HAP-1 (cell line): ENCODE data around the gene RPS6KA1.

Experiments
- DNase-seq, 2 experiments: peaks; one replicate each; pipeline ENCODE4 v3.0.0-alpha.2; 2016 to 2020; ENCODE audit warnings: low spot score in 2 of 2
- H3K27me3 ChIP-seq: fragments of 250-450 bp; sonication (Bioruptor Pico); 2 replicates; pipeline ENCODE4 v1.5.1; 2020; ENCODE audit warnings: low read depth, mild to moderate bottlenecking, moderate library complexity
- H3K36me3 ChIP-seq: fragments of 250-450 bp; sonication (Bioruptor Pico); replicated peaks from 2 replicates; pipeline ENCODE4 v1.5.1; 2020; ENCODE audit warnings: mild to moderate bottlenecking
- H3K4me1 ChIP-seq: fragments of 250-450 bp; sonication (Bioruptor Pico); 2 replicates; pipeline ENCODE4 v1.5.1; 2020; ENCODE audit warnings: mild to moderate bottlenecking
- H3K4me3 ChIP-seq: fragments of 250-450 bp; sonication (Bioruptor Pico); 2 replicates; pipeline ENCODE4 v1.5.1; 2020; ENCODE audit warnings: mild to moderate bottlenecking, moderate library complexity
- H3K9me3 ChIP-seq: fragments of 250-450 bp; sonication (Bioruptor Pico); 2 replicates; pipeline ENCODE4 v1.5.1; 2020; ENCODE audit warnings: mild to moderate bottlenecking, moderate library complexity
- in situ Hi-C: fragments of 300-500 bp; cut with MboI; formaldehyde crosslinking; loops from 3 replicates; pipeline ENCODE4 v1.14.3; 2020; ENCODE audit warnings: low sequenced_read_pairs, inconsistent platforms, mixed read lengths

Gene RPS6KA1

DNA sequence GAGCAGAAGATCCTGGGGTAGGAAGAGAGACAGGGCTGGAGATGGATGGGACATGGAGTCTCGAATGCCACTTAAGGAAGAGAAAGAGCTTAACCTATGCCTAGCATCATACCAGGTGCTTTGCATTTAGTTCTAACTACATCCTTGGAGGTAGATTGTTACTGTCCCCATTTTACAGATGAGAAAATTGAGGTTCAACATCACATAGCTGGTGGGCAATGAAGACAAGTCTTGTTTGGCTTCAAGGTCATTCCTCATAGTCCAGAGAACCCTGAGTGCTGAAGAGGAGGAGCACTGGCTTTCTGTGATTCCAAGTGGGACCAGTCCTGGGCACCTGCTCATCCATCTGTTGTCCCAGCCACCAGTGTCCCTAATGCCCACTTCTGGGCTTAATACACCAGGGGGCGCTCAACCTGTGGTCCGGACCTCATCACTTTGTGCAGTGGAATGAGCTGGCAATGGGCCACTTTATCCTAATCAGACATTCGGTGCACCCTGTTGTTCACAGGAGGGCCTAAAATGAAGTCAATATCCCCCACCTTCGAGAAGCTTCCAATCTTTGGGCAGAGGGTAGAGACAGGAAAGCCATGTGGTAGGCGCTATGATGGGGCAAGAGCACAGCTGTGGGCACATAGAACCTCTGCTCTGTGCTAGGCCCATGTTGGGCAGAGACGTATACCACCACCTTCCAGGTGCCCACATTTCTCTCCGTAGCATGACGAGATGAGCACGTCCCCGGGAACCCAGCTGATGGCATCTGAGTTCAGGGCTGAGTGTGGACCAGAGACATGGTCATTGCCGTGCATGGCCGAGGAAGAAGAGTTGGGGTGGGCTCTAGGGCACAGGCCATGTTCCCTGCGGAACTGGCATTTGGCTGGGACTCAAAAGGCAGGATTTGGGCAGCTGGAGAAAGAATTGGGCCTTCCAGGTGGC is 9.2 kb downstream of the RPS6KA1 start:
- peak; percentile 39 to 78 for DNase-seq
- no peaks in the 10 kb centered on the region for H3K4me1 ChIP-seq
- H3K9me3 ChIP-seq = no peaks in the 10 kb centered on the region

DNA sequence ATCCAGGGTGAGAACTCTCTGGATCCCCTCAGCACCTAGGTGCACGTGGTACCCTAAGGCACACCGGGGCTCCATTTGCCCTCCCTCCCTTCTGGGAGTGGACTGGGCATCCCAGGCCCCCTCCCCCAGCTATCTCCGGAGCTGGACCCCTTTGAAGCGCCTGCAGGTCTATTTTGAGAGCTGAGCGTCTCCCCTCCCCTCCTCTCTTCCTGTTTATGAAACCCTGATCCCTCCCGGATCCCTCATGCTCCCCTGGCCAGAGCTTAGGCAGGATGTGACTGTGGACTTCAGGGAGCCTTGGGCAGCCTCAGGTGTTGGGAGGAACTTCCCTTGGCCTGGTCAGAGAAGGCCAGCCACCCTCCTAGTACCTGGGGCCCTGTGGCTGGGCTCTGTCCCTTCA is 10.2 kb downstream of the RPS6KA1 start:
- Histone ChIP-seq H3K27me3 (no peaks in the 10 kb centered on the region), H3K36me3 (peaks cover 8% of the 10 kb centered on the region), H3K4me1 (no peaks in the 10 kb centered on the region), H3K9me3 (no peaks in the 10 kb centered on the region), H3K4me3 (no peak overlapping the region)
- DNase-seq = no peak
- in situ Hi-C loops = no loop called here

More for the DNA sequence above, 9.2 kb downstream of the RPS6KA1 start:
- Histone ChIP-seq H3K27me3 (no peaks in the 10 kb centered on the region), H3K4me3 (no peak overlapping the region), H3K36me3 (peaks cover 8% of the 10 kb centered on the region)
- in situ Hi-C loops = no loop called here

DNA sequence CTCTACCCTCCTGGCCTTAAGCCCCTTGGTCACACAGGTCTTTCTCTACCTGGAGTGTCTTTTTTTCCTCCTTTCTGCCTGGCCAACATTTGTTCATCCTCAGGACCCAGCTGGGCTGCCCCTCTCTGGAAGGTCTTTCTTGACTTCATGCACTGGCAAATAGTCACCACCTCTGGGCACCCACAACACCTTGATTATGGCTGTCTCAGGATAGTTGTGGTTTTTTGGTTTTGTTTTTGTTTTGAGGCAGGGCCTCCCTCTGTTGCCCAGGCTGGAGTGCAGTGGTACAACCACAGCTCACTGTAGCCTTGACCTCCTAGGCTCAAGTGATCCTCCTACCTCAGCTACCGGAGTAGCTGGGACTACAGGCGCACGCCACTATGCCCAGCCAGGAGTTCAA is 10.8 kb downstream of the RPS6KA1 start:
- Histone ChIP-seq H3K9me3 (no peaks in the 10 kb centered on the region), H3K4me3 (no peak overlapping the region), H3K36me3 (peaks cover 8% of the 10 kb centered on the region), H3K4me1 (no peaks in the 10 kb centered on the region), H3K27me3 (no peaks in the 10 kb centered on the region)
- DNase-seq = no peak
- in situ Hi-C loops = no loop called here

DNA sequence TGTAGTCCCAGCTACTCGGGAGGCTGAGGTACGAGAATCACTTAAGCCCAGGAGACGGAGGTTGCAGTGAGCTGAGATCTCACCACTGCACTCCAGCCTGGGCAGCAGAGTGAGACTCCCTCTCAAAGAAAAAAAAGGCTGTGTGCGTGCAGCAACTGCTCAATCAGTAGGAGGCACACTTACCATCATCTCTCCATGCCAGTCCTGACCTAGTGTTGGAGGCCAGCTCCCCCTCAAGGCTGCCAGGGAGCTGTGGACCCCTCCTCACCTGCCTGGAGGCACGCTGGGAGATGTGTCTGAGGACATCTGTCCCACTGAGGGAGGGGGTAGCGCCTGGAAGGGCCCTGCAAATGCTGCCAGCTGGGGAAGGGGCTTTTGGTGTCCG is 11.9 kb downstream of the RPS6KA1 start:
- in situ Hi-C loops = no loop called here
- Histone ChIP-seq H3K27me3 (no peaks in the 10 kb centered on the region), H3K4me1 (no peaks in the 10 kb centered on the region), H3K4me3 (no peak overlapping the region), H3K36me3 (peaks cover 8% of the 10 kb centered on the region), H3K9me3 (no peaks in the 10 kb centered on the region)
- DNase-seq = no peak

DNA sequence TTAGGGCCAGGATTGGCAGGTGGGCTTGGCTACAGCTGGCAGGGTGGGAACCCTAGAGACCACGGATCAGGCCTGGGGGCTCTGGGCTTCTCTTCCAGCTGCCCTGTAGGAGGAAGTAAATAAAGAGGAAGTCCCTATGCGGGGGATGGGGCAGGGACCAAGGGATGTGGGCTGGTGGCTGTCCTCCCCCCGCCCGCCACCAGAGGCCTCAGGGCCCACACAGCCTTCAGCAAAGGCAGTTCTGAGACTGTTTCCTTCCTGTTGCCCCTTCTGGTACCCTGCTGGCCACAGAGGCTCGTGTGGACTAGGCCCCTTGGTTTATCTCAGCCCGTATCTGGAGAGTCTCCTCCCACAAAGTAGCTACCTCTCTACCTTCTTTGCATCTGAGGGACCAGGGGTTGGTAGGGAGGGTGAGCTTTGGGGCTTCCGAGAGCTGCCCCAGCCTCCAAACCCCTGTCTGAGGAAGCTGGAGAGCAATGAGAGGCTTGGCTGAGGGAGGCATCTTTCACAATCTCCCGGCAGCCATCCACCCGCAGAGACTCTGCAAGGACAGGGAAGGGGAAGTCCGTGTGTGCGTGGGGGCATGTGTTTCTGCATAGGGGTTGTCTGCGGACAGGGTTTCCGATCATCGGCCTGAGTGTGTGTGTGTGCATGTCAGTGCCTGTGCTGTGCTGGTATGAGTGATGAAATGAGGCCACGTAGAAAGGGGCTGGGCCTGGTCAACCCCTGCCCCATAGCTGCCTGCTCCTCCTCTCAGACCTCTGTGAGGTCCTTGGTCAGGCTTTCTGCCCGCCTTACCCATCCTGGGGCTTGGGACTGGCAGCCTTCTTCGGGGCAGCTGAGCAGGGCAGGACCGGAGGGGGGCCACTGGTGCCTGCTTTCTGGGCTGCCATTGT is 12.5 kb downstream of the RPS6KA1 start:
- DNase-seq = peak; percentile 13 to 60
- in situ Hi-C loops = no loop called here
- Histone ChIP-seq H3K4me3 (no peak overlapping the region), H3K36me3 (peaks cover 8% of the 10 kb centered on the region), H3K9me3 (no peaks in the 10 kb centered on the region), H3K27me3 (no peaks in the 10 kb centered on the region), H3K4me1 (no peaks in the 10 kb centered on the region)

DNA sequence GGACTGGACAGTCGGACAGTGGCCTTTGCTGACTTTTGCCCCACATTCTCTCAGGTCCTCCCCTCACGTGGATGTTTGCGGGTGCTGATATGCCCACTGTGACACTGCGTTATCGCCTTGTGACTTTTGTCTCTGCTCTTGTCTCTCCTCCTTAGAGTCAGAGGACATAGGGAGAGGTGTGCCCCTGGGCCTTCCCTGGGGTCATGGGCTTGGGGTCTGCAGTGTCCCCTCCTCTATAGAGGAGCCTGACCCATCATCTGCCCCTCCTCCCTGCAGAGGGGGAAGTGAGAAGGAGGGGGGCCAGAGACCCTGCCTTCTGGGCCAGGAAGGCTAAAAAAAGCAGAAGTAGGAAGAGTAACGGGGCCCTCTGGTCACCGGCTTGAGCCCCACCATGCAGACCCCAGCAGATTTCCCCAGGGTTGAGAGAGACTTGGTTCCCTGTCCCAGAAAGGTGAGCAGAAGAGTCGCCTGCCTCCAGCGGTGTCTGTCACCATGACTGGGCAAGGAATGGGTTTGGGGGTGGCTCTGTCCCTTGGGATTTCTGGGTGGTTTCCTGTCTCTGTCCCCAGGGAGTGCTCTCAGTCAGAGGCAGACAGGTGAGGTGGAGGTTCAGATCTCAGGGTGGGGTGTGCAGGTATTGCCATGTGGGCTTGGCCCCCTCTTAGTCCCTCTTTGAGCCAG is 13.3 kb downstream of the RPS6KA1 start:
- Histone ChIP-seq H3K9me3 (no peaks in the 10 kb centered on the region), H3K4me1 (no peaks in the 10 kb centered on the region), H3K27me3 (no peaks in the 10 kb centered on the region), H3K4me3 (no peak overlapping the region), H3K36me3 (peaks cover 8% of the 10 kb centered on the region; the same call in 1 of the 2 replicates)
- in situ Hi-C loops = no loop called here
- no peak for DNase-seq

GRCh38 chr1:26543462-26543861 is 13.9 kb downstream of the RPS6KA1 start:
- H3K4me3 ChIP-seq = no peak overlapping the region
- no peaks in the 10 kb centered on the region for H3K4me1 ChIP-seq
- no peaks in the 10 kb centered on the region for H3K27me3 ChIP-seq
- no peaks in the 10 kb centered on the region for H3K9me3 ChIP-seq
- in situ Hi-C loops = no loop called here
- no peak for DNase-seq
- peaks cover 4% of the 10 kb centered on the region; the same call in 1 of the 2 replicates for H3K36me3 ChIP-seq

- Histone ChIP-seq H3K27me3 (no peaks in the 10 kb centered on the region), H3K4me1 (no peaks in the 10 kb centered on the region), H3K9me3 (no peaks in the 10 kb centered on the region), H3K36me3 (0 out of 2 replicates have a peak, but pooled peaks cover under 1% of the 10 kb centered on the region), H3K4me3 (no peak overlapping the region)
- in situ Hi-C loops = no loop called here
- no peak for DNase-seq
Observed at GRCh38 chr1:26544126-26544525, 14.6 kb downstream of the RPS6KA1 start.

- no peak for DNase-seq
- Histone ChIP-seq H3K4me3 (no peak overlapping the region), H3K27me3 (no peaks in the 10 kb centered on the region), H3K36me3 (no peaks in the 10 kb centered on the region), H3K9me3 (no peaks in the 10 kb centered on the region), H3K4me1 (no peaks in the 10 kb centered on the region)
- in situ Hi-C loops = no loop called here
Observed at GRCh38 chr1:26545969-26546323, 16.4 kb downstream of the RPS6KA1 start.

GRCh38 chr1:26546375-26546774 is 16.8 kb downstream of the RPS6KA1 start:
- H3K9me3 ChIP-seq = no peaks in the 10 kb centered on the region
- no peak for DNase-seq
- H3K4me1 ChIP-seq = no peaks in the 10 kb centered on the region
- H3K27me3 ChIP-seq = no peaks in the 10 kb centered on the region
- H3K4me3 ChIP-seq = no peak overlapping the region
- no peaks in the 10 kb centered on the region for H3K36me3 ChIP-seq
- in situ Hi-C loops = no loop called here

DNA sequence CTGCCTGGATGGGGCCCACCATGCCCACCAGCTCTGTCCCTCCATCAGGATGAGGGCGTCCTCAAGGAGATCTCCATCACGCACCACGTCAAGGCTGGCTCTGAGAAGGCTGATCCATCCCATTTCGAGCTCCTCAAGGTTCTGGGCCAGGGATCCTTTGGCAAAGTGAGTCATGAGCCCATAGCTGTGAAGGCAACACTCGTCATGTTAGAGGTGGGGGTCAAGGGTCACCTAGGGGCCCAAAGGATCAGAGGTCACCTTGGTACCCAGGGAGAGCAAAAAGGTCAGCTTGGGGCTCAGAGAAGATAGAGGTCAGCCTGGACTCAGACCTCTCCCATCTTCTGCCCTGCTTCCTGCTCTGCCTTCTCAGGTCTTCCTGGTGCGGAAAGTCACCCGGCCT is 17.3 kb downstream of the RPS6KA1 start:
- Histone ChIP-seq H3K9me3 (no peaks in the 10 kb centered on the region), H3K36me3 (no peaks in the 10 kb centered on the region), H3K27me3 (no peaks in the 10 kb centered on the region), H3K4me3 (no peak overlapping the region), H3K4me1 (no peaks in the 10 kb centered on the region)
- in situ Hi-C loops = no loop called here
- DNase-seq = no peak

DNA sequence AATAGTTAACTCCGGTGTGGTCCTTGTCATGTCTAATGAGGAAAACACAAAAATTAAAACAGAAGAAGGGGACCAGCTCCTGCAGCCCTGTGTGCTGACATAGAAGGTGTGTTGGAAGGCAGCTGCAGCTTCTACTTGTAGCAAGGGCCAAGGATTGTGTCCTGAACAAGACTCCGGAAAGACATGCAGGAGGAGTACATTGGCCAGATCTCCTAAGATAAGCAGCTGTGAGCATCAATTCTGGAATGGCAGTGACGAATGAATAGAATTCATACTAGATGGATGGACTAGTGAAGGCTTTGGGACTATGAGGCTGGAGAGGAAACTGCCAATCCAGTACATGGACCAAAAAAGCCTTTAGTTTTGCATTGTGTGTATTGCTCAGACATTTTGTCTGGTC is 19.3 kb downstream of the RPS6KA1 start:
- no peaks in the 10 kb centered on the region for H3K36me3 ChIP-seq
- H3K9me3 ChIP-seq = no peaks in the 10 kb centered on the region
- no peak for DNase-seq
- H3K4me1 ChIP-seq = no peaks in the 10 kb centered on the region
- H3K27me3 ChIP-seq = no peaks in the 10 kb centered on the region
- no peak overlapping the region for H3K4me3 ChIP-seq
- in situ Hi-C loops = no loop called here

DNA sequence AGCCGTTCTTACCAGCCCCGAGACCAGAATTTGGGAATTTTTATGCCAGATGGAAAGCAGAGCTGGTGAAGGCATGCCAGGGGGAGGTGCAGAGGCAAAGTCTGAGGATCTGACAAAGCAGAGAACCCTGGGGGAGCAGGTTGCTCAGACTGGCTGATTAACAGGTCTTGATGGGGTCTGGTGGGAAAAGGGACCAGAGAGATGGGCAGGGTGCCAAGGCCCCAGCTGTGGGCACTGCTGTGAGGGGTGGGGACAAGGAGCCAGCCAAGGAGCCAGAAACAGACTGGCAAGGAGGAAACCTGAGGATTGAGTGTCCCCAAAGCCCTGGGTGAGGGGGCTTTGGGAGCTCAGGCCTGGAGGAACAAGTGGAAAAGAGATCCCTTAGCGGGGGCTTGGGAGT is 21.4 kb downstream of the RPS6KA1 start:
- no peaks in the 10 kb centered on the region for H3K27me3 ChIP-seq
- H3K9me3 ChIP-seq = no peaks in the 10 kb centered on the region
- no peaks in the 10 kb centered on the region for H3K36me3 ChIP-seq
- no peaks in the 10 kb centered on the region for H3K4me1 ChIP-seq
- DNase-seq = no peak
- H3K4me3 ChIP-seq = no peak overlapping the region
- in situ Hi-C loops = no loop called here
